ENCODE measurements around the gene RING1. TPM values are rescaled to one million over a fixed set of nuclear protein-coding genes. Genes with fewer than 3 reads are reported as not detected.
A peak's percentile ranks its signal among the peaks of the same experiment; 100 is the strongest.

The RING1 gene
- total RNA-seq, 2 experiments from 2014 or later: 26.8 to 27.5 TPM

- ATAC-seq: peak; percentile 66
- intact Hi-C loops (cut with micrococcal nuclease): no loop called here
- Mint-ChIP-seq H3K36me3 (ENCODE audit: low read depth) (peaks cover 56% of the 10 kb centered on the region), H3K4me1 (ENCODE audit: low read depth) (peaks cover 61% of the 10 kb centered on the region), H3K4me3 (peak within 1 kb of the TSS; percentile 98), H3K9me3 (no peaks in the 10 kb centered on the region), H3K27me3 (no peaks in the 10 kb centered on the region), H3K27ac (peak within 1 kb of the TSS; percentile 99)
- ChIA-PET POLR2A (interaction anchor here (0.7 to 1.5 kb wide), 6 partner anchors 9 to 77 kb away, joined by 3 to 4 read pairs (median 3); partner anchors contain the start of genes RPS18 and VPS52), CTCF (interaction anchor here (1.0 to 6.1 kb wide), 3 partner anchors 49 to 78 kb away, joined by 3 to 51 read pairs (median 6); no protein-coding TSS in a partner anchor)
- DNase-seq: peak; percentile 100
- TF ChIP-seq CTCF (IDR thresholded peaks at IDR 0.05): no peak
These were observed 7.8 kb upstream of the RING1 start, which contains the start of the genes RXRB and SLC39A7 for GRCh38 chr6:33200219-33201146. RXRB (minus strand) TSS chr6:33200665; CDS start chr6:33200476, 189 bp downstream. SLC39A7 (plus strand) TSS chr6:33200867; CDS start chr6:33201246, 379 bp downstream.

- ChIA-PET CTCF (no interaction called here), POLR2A (no interaction called here)
- H3K27ac Mint-ChIP-seq: peak overlapping the region; percentile 99
- DNase-seq (no peak), ATAC-seq (no peak)
- H3K4me3 Mint-ChIP-seq: peak overlapping the region; percentile 98
- intact Hi-C loops (cut with micrococcal nuclease): no loop called here
- H3K4me1 Mint-ChIP-seq (ENCODE audit: low read depth): peaks cover 68% of the 10 kb centered on the region
- H3K36me3 Mint-ChIP-seq (ENCODE audit: low read depth): peaks cover 52% of the 10 kb centered on the region
- H3K9me3 Mint-ChIP-seq: no peaks in the 10 kb centered on the region
- no peak for TF ChIP-seq CTCF (IDR thresholded peaks at IDR 0.05)
- H3K27me3 Mint-ChIP-seq: no peaks in the 10 kb centered on the region
These were observed 7.2 kb upstream of the RING1 start for GRCh38 chr6:33201147-33201545.

GRCh38 chr6:33201935-33202334 lies 6.4 kb upstream of the RING1 start:
- intact Hi-C loops (cut with micrococcal nuclease): no loop called here
- Mint-ChIP-seq H3K27ac (peak overlapping the region; percentile 99), H3K9me3 (no peaks in the 10 kb centered on the region), H3K4me1 (ENCODE audit: low read depth) (peaks cover 72% of the 10 kb centered on the region), H3K36me3 (ENCODE audit: low read depth) (peaks cover 47% of the 10 kb centered on the region), H3K4me3 (peak overlapping the region; percentile 98), H3K27me3 (no peaks in the 10 kb centered on the region)
- TF ChIP-seq CTCF (IDR thresholded peaks at IDR 0.05): no peak
- ATAC-seq (no peak), DNase-seq (no peak)
- POLR2A ChIA-PET: no interaction called here
- CTCF ChIA-PET: no interaction called here

GRCh38 chr6:33202799-33203198 lies 5.5 kb upstream of the RING1 start:
- POLR2A ChIA-PET: interaction anchor here (0.7 to 1.5 kb wide), 4 partner anchors 13 to 74 kb away, joined by 3 to 5 read pairs (median 3); partner anchors contain the start of gene B3GALT4
- DNase-seq: no peak
- CTCF ChIA-PET: interaction anchor here (1.2 kb wide), 1 partner anchor 46 kb away, joined by 4 read pairs; no protein-coding TSS in a partner anchor

More at GRCh38 chr6:33202799-33203198, 5.5 kb upstream of the RING1 start:
- Mint-ChIP-seq H3K9me3 (no peaks in the 10 kb centered on the region), H3K27ac (peak overlapping the region; percentile 99), H3K4me1 (ENCODE audit: low read depth) (peaks cover 65% of the 10 kb centered on the region), H3K4me3 (peak overlapping the region; percentile 98), H3K27me3 (no peaks in the 10 kb centered on the region), H3K36me3 (ENCODE audit: low read depth) (peaks cover 40% of the 10 kb centered on the region)
- TF ChIP-seq CTCF (IDR thresholded peaks at IDR 0.05): no peak
- ATAC-seq: no peak
- intact Hi-C loops (cut with micrococcal nuclease): no loop called here

All from activated CD8-positive, alpha-beta T cell treated with anti-CD3 and anti-CD28 coated beads for 36 hours (primary cell).